ENCODE measurements around the gene SOCS2.
A peak's percentile ranks its signal among the peaks of the same experiment; 100 is the strongest.
"Not testable (repeated sequence)": the region's sequence is repeated elsewhere in the genome, so short reads cannot be mapped to it uniquely, and the experiment has no call there.

Gene SOCS2

DNA sequence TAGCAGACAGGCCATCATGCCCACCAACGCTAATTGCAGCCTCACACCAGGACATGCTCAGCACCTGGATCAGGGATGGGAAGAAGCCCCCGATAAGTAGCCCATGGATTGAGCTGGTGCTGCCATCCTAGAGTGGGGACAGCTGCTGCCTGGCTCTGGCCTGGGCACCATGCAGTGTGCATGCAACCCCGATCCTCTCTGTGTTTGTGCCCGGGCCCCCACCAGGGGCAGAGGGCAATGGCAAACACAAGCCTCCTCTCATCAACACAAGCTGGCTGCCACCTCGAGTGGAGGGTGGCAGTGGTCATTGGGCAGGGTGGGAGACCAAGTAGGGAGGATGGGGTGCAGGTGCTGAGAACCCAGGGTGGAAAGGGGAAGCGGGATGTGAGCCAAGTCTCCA, 23.3 kb upstream of the SOCS2 start:
- no peak for TF ChIP-seq POLR2A (IDR thresholded peaks at IDR 0.05; ENCODE audit: low read depth, low read length)
- FAIRE-seq (no peak), DNase-seq (ENCODE audit: insufficient read length, low spot score) (no peak)

DNA sequence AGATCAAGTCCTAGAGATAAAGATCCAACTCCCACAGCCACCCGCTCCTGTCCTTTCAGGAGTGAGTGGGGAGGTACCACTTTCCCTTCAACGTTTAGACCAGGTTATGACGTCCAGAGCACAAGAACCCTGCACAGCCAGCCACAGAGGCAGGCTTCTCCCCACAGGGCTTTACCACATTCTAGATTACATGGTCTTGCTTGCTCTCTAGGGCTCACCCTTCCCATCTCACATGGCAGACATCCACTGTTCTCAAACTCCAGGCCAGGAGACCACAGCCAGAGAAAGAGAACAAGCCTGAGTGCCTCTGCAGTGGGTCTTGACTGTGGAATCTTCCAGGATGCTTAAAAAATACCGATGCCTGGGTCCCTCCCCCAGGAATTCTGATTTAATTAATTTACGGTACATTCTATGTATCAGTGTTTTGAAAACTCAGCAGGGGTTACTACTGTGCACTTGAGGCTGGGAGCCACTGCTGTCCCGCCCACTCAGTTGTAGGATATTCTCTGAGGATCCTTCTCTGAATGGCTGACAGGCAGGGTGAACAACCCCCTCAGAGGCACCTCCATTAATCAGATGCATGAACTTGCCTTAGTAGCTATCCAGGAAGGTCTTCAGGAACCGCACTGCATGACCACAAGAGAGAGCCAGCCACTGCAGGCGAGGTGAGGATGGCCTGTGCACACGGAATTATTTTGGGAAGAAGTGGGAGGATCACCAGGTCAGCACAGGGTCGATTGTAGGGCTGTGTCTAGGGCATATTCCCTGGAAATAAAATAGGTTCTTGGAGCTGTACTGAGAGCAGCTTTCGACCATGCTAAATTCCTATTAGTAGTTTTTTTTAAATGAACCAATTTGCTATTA, 21.5 kb upstream of the SOCS2 start:
- DNase-seq (ENCODE audit: insufficient read length, low spot score), result no peak
- no peak for FAIRE-seq
- TF ChIP-seq POLR2A (IDR thresholded peaks at IDR 0.05; ENCODE audit: low read depth, low read length), result no peak

DNA sequence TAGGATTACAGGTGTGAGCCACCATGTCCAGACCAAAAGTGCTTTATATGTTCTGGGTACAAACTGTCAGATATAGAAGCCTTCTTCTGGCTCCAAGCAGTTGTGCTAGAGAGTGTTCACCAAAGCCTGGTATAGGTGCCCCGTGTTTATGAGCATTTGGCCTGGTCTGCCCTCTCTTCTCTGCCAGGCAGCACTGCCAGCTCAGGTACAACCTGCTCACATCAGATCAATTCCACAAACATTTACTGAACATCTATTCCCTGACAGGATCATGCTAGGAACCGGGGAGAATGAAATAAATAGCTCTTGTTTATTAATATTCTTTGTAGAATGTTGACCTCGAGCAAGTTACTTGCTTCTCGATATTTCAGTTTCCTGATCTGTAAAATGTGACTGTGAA, 20.0 kb upstream of the SOCS2 start:
- DNase-seq (ENCODE audit: insufficient read length, low spot score) (no peak), FAIRE-seq (no peak)
- no peak for TF ChIP-seq POLR2A (IDR thresholded peaks at IDR 0.05; ENCODE audit: low read depth, low read length)

DNA sequence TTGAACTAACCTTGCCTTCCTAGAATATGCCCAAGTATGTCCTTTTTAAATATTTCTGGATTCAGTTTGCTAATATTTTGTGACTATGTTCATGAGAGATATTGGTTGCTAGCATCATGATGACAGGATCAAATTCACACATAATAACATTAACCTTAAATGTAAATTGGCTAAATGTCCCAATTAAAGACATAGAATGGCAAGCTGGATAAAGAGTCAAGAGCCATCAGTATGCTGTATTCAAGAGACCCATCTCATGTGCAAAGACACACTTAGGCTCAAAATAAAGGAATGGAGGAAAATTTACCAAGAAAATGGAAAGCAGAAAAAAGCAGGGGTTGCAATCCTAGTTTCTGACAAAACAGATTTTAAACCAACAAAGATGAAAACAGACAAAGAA, 14.6 kb upstream of the SOCS2 start:
- DNase-seq (ENCODE audit: insufficient read length, low spot score); FAIRE-seq: not testable (repeated sequence)

DNA sequence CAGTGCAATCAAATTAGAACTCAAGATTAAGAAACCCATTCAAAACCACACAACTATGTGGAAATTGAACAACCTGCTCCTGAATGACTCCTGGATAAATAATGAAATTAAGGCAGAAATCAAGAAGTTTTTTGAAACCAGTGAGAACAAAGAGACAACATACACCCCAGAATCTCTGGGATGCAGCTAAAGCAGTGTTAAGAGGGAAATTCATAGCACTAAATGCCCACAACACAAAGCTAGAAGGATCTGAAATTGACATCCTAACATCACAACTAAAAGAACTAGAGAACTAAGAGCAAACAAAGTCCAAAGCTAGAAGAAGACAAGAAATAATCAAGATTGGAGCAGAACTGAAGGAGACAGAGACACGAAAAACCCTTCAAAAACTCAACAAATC, 13.8 kb upstream of the SOCS2 start:
- DNase-seq (ENCODE audit: insufficient read length, low spot score); FAIRE-seq: not testable (repeated sequence)

DNA sequence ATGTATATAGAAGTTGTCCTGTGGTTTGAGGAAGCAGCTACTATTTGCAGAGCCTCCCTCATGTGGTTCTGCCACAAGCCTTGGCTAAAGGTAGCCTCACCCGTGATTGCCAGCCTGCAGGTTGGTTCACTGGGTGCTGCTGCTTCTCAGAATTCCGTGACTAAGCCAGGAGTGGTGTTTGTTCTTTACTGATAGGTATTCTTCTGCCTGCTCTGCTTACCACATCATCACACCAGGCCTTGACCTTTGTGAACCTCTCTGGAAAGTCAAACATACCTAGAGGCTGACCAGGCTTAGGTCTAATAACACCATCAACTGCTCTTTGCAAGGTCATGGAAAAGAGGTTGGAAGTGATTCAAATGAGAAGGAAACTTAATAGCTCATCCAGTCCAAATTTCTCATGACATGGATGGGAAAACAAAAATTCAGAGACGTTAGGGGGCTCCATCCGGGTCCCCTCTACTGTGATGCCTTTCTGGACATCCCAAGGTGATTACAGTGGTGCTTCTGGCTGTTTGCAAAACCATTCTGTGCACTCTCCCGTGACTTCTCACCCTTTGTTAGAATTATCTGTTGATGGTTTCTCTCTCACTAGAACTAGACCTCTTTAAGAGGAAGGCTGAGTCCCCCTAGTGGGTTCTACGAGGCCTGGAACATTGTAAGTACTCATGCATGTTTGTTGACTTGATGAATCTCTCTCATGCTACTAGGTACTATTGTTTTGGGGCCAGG, 8.5 kb upstream of the SOCS2 start:
- no peak for TF ChIP-seq POLR2A (IDR thresholded peaks at IDR 0.05; ENCODE audit: low read depth, low read length)
- FAIRE-seq (no peak), DNase-seq (ENCODE audit: insufficient read length, low spot score) (no peak)

DNA sequence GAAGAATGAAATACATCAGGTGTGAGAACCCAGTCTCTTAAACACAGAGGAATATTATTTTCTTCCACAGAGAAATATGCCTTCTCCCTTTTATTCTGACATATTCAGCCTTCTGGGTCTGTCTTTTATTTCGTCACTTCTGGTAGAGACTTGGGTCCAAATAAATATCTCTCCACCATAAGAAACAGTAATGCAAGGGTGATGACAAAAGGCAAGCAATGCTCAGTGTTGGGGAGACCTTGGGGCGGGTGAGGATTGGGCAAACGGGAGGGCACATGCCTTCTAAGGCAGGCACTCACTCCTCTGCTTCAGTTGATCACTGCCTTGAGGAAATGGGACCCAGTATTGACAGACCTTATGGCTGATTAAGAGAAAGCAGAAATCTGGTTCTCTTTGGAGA, 6.7 kb upstream of the SOCS2 start:
- TF ChIP-seq POLR2A (IDR thresholded peaks at IDR 0.05; ENCODE audit: low read depth, low read length), result no peak
- FAIRE-seq (no peak), DNase-seq (ENCODE audit: insufficient read length, low spot score) (no peak)

DNA sequence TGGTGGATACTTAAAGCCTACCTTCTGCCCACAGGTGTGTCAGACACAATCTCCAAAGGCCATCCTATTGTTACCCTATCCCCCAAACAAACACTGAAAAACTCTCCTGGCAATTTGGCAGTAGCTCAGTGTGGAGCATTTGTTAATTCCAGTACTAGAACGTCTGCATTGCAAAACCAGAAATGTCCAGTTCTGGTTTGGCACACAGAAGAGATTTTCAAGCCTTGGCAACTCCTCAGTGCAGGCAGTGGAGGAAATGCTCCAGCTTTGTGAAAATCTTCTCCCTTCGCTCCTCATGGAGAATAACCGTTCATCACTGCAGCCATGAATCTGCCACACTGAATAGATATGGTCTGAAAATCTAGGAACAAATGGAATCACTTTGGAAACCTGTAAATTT, 5.3 kb upstream of the SOCS2 start:
- no peak for DNase-seq (ENCODE audit: insufficient read length, low spot score)
- no peak for FAIRE-seq
- no peak for TF ChIP-seq POLR2A (IDR thresholded peaks at IDR 0.05; ENCODE audit: low read depth, low read length)

DNA sequence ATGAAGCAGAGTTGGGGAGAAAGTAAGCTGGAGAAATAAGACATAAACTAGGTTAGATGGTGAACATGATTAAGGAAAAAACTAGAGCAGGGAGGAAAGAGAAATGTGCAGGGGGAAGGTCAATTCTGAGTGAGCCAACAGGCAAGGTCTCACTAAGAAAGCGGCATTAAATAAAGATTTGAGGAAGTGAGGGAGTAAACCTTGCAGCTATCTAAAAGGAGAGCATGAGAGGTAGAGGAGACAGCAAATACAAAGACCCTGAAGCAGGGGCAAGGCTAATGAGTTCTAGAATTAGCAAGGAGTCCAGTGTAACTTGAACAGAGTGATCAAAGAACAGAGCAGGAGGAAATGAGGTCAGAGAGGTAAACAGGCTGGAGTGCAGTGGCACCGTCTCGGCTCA, 4.4 kb upstream of the SOCS2 start:
- TF ChIP-seq POLR2A (IDR thresholded peaks at IDR 0.05; ENCODE audit: low read depth, low read length), result no peak
- FAIRE-seq, result no peak
- DNase-seq (ENCODE audit: insufficient read length, low spot score), result no peak

DNA sequence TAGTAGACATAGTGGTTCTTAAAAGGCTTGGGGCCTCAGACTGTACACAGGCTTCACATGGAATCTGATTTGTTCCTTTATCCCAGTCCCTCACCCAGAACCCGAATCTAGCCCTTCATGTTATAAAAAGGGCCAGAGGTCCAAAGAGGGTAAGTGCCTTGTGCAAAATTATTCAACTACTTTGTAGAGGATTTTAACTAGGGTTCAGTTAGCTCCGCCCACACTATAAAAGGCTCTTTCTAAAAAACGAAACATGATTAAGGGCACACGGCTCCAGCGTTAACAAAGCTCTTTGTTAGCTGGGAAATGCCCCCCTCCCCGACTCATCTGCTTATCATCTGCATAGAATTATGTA, 3.2 kb upstream of the SOCS2 start:
- TF ChIP-seq POLR2A (IDR thresholded peaks at IDR 0.05; ENCODE audit: low read depth, low read length), result no peak
- DNase-seq (ENCODE audit: insufficient read length, low spot score) (peak; percentile 15), FAIRE-seq (no peak)

DNA sequence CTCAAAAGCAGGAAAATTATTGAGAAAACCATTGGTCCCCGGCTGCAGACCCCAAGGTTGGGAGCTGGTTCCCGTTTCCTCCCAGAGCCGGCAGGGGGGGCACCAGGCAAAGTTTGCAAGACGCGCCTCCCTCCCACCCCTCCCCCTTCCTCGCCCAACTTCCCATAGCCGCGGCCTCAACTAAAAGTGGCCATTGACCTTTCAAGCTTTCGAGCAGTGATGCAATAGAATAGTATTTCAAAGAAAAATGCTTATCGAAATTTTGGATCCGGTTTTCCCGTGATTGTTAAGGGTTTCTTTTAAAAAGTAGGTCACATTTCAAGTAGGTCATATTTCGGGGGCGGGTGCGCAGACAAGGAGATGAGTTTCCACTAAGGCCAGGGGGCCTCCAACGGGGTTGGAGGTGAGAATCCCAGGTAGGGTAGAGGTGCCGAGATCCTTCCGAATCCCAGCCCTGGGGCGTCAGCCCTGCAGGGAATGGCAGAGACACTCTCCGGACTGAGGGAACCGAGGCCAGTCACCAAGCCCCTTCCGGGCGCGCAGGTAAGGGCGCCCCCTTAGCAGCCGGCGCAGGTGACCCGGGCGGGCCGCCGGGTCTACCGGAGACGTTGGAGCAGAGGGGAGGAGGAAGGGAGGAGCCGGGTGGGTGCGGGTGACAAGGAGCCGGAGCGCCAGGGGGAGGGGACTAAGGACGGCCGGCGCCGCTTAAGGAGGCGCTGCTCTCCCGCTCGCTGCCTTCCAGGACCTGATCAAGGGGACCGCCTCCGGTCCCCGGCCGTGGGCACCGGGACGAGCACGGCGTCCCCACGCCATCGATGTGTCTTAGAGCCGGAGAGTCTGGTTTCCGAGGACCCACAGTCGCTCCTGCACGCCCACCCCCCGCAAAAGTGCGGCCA, 2.6 kb upstream of the SOCS2 start:
- DNase-seq (ENCODE audit: insufficient read length, low spot score), result peak; percentile 75
- TF ChIP-seq POLR2A (IDR thresholded peaks at IDR 0.05; ENCODE audit: low read depth, low read length), result peak; percentile 34; the same call in 1 of the 2 replicates
- no peak for FAIRE-seq

DNA sequence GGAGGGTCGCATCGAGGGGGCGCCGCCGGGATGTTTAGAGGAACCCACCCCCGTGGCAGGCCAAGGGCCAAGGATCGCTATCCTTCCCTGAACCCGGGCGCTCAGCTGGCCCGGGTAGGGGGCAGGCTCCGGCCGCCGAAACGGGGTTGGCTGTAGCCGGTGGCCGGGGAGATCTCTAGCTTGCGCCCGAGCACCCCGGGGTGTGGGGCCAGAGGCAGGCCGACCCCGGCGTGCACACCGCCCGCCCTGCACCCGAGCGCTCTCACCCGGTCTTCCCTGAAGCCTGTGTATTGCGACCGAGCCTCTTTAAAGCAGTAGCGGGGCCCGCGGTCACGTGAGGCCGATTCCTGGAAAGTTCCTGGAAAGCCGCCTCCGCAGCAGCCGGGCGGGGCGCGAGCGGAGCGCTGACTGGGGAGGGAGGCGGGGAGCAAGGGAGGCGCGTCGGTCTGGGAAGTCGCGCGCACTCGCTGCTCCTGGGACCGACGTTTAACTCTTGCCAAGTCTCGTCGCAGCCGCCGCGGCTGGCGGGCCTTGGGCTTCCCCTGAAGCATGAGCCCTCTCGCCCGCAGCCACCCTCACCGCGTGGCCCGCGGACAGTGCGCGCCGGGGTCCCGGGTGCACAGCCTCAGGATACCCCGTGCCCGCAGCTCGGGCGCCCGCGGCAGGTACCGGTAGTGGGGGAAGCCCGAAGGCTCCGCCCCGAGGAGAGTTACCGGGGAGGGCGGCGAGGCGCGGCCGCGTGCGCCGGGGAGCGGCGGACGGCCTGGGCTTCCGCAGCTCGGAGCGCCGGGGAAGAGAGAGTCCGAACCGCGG, 1.7 kb upstream of the SOCS2 start:
- no peak for FAIRE-seq
- TF ChIP-seq POLR2A (IDR thresholded peaks at IDR 0.05; ENCODE audit: low read depth, low read length), result peak; percentile 45
- DNase-seq (ENCODE audit: insufficient read length, low spot score), result peak; percentile 81

DNA sequence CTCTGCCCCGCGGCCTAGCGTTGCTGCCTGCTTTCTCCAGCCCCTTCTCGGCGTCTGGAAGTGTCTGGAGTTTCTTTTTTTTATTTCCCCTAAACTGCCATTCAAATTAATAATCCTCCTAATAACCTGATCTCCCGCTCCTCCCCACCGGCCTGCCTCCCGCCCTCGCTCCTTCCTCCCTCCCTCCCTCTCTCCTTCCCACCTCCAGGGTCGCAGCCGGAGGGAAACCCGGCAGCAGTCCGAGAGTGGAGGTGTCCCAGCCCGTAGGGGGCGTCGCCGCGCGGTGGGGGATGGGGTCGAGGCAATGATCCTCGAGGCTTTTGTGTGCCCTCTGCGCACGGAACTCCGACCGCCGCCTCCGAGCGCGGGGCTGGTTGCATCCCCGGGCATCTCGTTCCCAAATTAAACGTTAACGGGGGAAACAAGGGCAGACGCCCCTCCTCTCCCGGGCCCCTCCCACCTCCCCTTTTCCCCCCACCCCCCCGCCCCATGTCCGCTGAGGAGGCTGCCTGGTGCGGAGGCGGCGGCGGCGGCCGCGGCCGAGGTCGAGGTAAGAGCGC, 1.0 kb upstream of the SOCS2 start:
- DNase-seq (ENCODE audit: insufficient read length, low spot score) (peak; percentile 45), FAIRE-seq (no peak)
- 0 out of 2 replicates have a peak, but pooled peaks have one; percentile 31 for TF ChIP-seq POLR2A (IDR thresholded peaks at IDR 0.05; ENCODE audit: low read depth, low read length)
